NCI-H146 (cell line): ENCODE measurements around the gene VDR.

Experiments
- DNase-seq: peaks from one replicate; lab custom pipeline; 2025; lab: John Stamatoyannopoulos, UW

VDR gene

GRCh38 chr12:47930634-47931033 is 25.8 kb upstream of the VDR start:
- no peak for DNase-seq

- DNase-seq: no peak
Observed at GRCh38 chr12:47927346-47927745, 22.6 kb upstream of the VDR start.

GRCh38 chr12:47921907-47922306 is 17.1 kb upstream of the VDR start:
- DNase-seq: no peak

- no peak for DNase-seq
Observed at GRCh38 chr12:47920913-47921312, 16.1 kb upstream of the VDR start.

- no peak for DNase-seq
Observed at GRCh38 chr12:47913081-47913480, 8.3 kb upstream of the VDR start.

- DNase-seq: no peak
Observed at GRCh38 chr12:47912556-47912955, 7.8 kb upstream of the VDR start.

- DNase-seq: no peak
Observed at GRCh38 chr12:47910981-47911380, 6.2 kb upstream of the VDR start.

- no peak for DNase-seq
Observed at GRCh38 chr12:47910486-47910885, 5.7 kb upstream of the VDR start.

- no peak for DNase-seq
Observed at GRCh38 chr12:47909839-47910465, 5.2 kb upstream of the VDR start.

GRCh38 chr12:47908738-47909137 is 3.9 kb upstream of the VDR start:
- DNase-seq: no peak

- no peak for DNase-seq
Observed at GRCh38 chr12:47907851-47908454, 3.2 kb upstream of the VDR start.

GRCh38 chr12:47903927-47904712 is 674 bp downstream of the VDR start:
- no peak for DNase-seq

- DNase-seq: no peak
Observed at GRCh38 chr12:47903151-47903611, 1.6 kb downstream of the VDR start.

GRCh38 chr12:47902131-47902639 is 2.6 kb downstream of the VDR start:
- DNase-seq: no peak

GRCh38 chr12:47901718-47902093 is 3.1 kb downstream of the VDR start:
- DNase-seq: no peak

- no peak for DNase-seq
Observed at GRCh38 chr12:47901063-47901717, 3.6 kb downstream of the VDR start.

GRCh38 chr12:47900131-47901062 is 4.4 kb downstream of the VDR start:
- DNase-seq: peak; percentile 41

GRCh38 chr12:47899466-47899865 is 5.3 kb downstream of the VDR start:
- DNase-seq: no peak

GRCh38 chr12:47896633-47897032 is 8.2 kb downstream of the VDR start:
- DNase-seq: peak; percentile 95

GRCh38 chr12:47896022-47896421 is 8.8 kb downstream of the VDR start:
- DNase-seq: no peak

- DNase-seq: no peak
Observed at GRCh38 chr12:47894652-47895051, 10.1 kb downstream of the VDR start.
